ENCODE results near the gene PARD3B.

PARD3B gene

DNA sequence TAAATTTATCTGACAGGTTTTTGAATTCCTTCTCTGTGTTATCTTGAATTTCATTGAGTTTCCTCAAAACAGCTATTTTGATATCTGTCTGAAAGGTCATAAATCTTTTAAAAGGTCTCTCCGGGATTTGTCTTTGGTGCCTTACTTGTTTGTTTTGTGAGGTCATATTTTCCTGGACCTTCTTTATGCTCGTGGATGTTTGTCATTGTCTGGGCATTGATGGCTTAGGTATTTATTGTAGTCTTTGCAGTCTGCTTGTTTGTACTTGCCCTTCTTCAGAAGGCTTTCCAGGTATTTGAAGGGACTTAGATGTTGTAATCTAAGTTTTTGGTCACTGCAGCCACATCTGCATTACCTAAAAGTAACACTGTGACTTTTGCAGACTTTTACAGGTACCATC is 355.2 kb downstream of the PARD3B start:
- Histone ChIP-seq H3K9ac (ENCODE audit: low read length) (no peak overlapping the region), H3K36me3 (ENCODE audit: low read length) (no peaks in the 10 kb centered on the region), H3F3A (ENCODE audit: insufficient read depth) (no peaks in the 10 kb centered on the region), H3K9me2 (replicated peaks; ENCODE audit: insufficient read depth, low read length) (no peaks in the 10 kb centered on the region), H3K9me3 (ENCODE audit: insufficient read depth, low read length) (no peaks in the 10 kb centered on the region), H2AFZ (ENCODE audit: low read depth, low read length, severe bottlenecking) (no peak overlapping the region), H3K4me3 (ENCODE audit: insufficient read depth, low read length, poor library complexity, severe bottlenecking) (no peak overlapping the region), H3K27ac (ENCODE audit: low read depth, low read length) (no peak overlapping the region), H3K27me3 (ENCODE audit: low read length) (no peaks in the 10 kb centered on the region), H3K4me2 (ENCODE audit: low read depth, low read length, poor library complexity, severe bottlenecking) (no peak overlapping the region), H3K79me2 (ENCODE audit: insufficient read depth, low read length) (no peaks in the 10 kb centered on the region), H4K20me1 (ENCODE audit: low read depth, low read length) (no peaks in the 10 kb centered on the region)
- TF ChIP-seq EZH2phosphoT487 (conservative IDR thresholded peaks at IDR 0.05; ENCODE audit: low read length): no peak
- TF ChIP-seq, protein P1, sequence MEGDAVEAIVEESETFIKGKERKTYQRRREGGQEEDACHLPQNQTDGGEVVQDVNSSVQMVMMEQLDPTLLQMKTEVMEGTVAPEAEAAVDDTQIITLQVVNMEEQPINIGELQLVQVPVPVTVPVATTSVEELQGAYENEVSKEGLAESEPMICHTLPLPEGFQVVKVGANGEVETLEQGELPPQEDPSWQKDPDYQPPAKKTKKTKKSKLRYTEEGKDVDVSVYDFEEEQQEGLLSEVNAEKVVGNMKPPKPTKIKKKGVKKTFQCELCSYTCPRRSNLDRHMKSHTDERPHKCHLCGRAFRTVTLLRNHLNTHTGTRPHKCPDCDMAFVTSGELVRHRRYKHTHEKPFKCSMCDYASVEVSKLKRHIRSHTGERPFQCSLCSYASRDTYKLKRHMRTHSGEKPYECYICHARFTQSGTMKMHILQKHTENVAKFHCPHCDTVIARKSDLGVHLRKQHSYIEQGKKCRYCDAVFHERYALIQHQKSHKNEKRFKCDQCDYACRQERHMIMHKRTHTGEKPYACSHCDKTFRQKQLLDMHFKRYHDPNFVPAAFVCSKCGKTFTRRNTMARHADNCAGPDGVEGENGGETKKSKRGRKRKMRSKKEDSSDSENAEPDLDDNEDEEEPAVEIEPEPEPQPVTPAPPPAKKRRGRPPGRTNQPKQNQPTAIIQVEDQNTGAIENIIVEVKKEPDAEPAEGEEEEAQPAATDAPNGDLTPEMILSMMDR (IDR thresholded peaks at IDR 0.05; ENCODE audit: insufficient read depth, low read length, poor library complexity, severe bottlenecking): no peak

DNA sequence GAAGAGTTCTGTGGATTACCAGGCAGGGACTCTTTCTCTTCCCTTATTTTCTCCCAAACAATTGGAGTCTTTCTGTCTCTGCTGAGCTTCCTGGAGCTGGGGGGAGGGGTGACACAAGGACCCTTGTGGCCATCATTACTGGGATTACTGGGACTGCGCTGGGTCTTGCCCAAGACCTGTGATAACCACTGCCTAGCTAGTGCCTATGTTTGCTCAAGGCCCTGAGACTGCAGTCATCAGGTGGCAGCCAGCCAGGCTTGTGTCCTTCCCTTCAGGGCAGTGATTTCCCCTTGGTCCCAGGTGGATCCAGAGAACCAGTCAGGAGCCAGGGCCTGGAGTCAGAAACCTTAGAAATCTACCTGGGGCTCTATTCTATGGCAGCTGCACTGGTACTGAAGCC is 355.6 kb downstream of the PARD3B start:
- Histone ChIP-seq H3K36me3 (ENCODE audit: low read length) (no peaks in the 10 kb centered on the region), H3F3A (ENCODE audit: insufficient read depth) (no peaks in the 10 kb centered on the region), H3K4me2 (ENCODE audit: low read depth, low read length, poor library complexity, severe bottlenecking) (no peak overlapping the region), H4K20me1 (ENCODE audit: low read depth, low read length) (no peaks in the 10 kb centered on the region), H3K9ac (ENCODE audit: low read length) (no peak overlapping the region), H3K27me3 (ENCODE audit: low read length) (no peaks in the 10 kb centered on the region), H3K9me3 (ENCODE audit: insufficient read depth, low read length) (no peaks in the 10 kb centered on the region), H3K9me2 (replicated peaks; ENCODE audit: insufficient read depth, low read length) (no peaks in the 10 kb centered on the region), H2AFZ (ENCODE audit: low read depth, low read length, severe bottlenecking) (no peak overlapping the region), H3K27ac (ENCODE audit: low read depth, low read length) (no peak overlapping the region), H3K79me2 (ENCODE audit: insufficient read depth, low read length) (no peaks in the 10 kb centered on the region), H3K4me3 (ENCODE audit: insufficient read depth, low read length, poor library complexity, severe bottlenecking) (no peak overlapping the region)
- TF ChIP-seq, protein P1 (IDR thresholded peaks at IDR 0.05; ENCODE audit: insufficient read depth, low read length, poor library complexity, severe bottlenecking): no peak
- no peak for TF ChIP-seq EZH2phosphoT487 (conservative IDR thresholded peaks at IDR 0.05; ENCODE audit: low read length)

GRCh38 chr2:204901591-204901990 is 356.3 kb downstream of the PARD3B start:
- Histone ChIP-seq H3F3A (ENCODE audit: insufficient read depth) (no peaks in the 10 kb centered on the region), H3K9me2 (replicated peaks; ENCODE audit: insufficient read depth, low read length) (no peaks in the 10 kb centered on the region), H3K79me2 (ENCODE audit: insufficient read depth, low read length) (no peaks in the 10 kb centered on the region), H3K9me3 (ENCODE audit: insufficient read depth, low read length) (no peaks in the 10 kb centered on the region), H4K20me1 (ENCODE audit: low read depth, low read length) (no peaks in the 10 kb centered on the region), H2AFZ (ENCODE audit: low read depth, low read length, severe bottlenecking) (no peak overlapping the region), H3K9ac (ENCODE audit: low read length) (no peak overlapping the region), H3K27me3 (ENCODE audit: low read length) (no peaks in the 10 kb centered on the region), H3K27ac (ENCODE audit: low read depth, low read length) (no peak overlapping the region), H3K36me3 (ENCODE audit: low read length) (no peaks in the 10 kb centered on the region), H3K4me3 (ENCODE audit: insufficient read depth, low read length, poor library complexity, severe bottlenecking) (no peak overlapping the region), H3K4me2 (ENCODE audit: low read depth, low read length, poor library complexity, severe bottlenecking) (no peak overlapping the region)
- TF ChIP-seq, protein P1 (IDR thresholded peaks at IDR 0.05; ENCODE audit: insufficient read depth, low read length, poor library complexity, severe bottlenecking): no peak
- TF ChIP-seq EZH2phosphoT487 (conservative IDR thresholded peaks at IDR 0.05; ENCODE audit: low read length): no peak

Data from SU-DHL-6 (cell line).